H1 (cell line): ENCODE data around the gene C1orf21. TPM values are rescaled to one million over a fixed set of nuclear protein-coding genes. Genes with fewer than 3 reads are reported as not detected.

ENCODE experiments used
- CTCF ChIA-PET: fragments of 300-600 bp; sonication (Branson Sonifier 250); formaldehyde crosslinking; loops from one replicate; lab custom pipeline; 2021; ENCODE audit not compliant: partially characterized antibody; lab: Charles Lee
- POLR2A ChIA-PET: fragments of 300-600 bp; sonication (Branson Sonifier 250); formaldehyde crosslinking; loops from one replicate; lab custom pipeline; 2021; ENCODE audit warnings: inconsistent platforms; ENCODE audit not compliant: partially characterized antibody; lab: Charles Lee
- DNase-seq, 2 experiments: peaks; one replicate each; pipeline versions ENCODE4 v3.0.0 to v3.0.0-alpha.2; 2010 to 2022; ENCODE audit warnings: low spot score in 2 of 2, low read depth in 1 of 2, mixed read lengths in 1 of 2
- FAIRE-seq: peaks from 2 replicates; lab custom pipeline; 2011; peaks lifted over from hg19 to GRCh38; lab: Jason Lieb, UNC
- H2AFZ ChIP-seq: 2 replicates; pipeline ENCODE4 v1.8.1; 2012; ENCODE audit warnings: low read length, inconsistent platforms
- H2AK5ac ChIP-seq: 2 replicates; pipeline ENCODE4 v1.6.1; 2013; ENCODE audit warnings: low read depth, low read length
- H2BK120ac ChIP-seq: replicated peaks from 2 replicates; pipeline ENCODE3; 2013; ENCODE audit warnings: low read depth, low read length, inconsistent platforms
- H2BK12ac ChIP-seq: 2 replicates; pipeline ENCODE4 v1.6.1; 2013; ENCODE audit warnings: low read depth, low read length
- H2BK15ac ChIP-seq: 2 replicates; pipeline ENCODE4 v1.6.1; 2013; ENCODE audit warnings: low read length
- H2BK20ac ChIP-seq: 2 replicates; pipeline ENCODE4 v1.6.1; 2013; ENCODE audit warnings: low read length
- H2BK5ac ChIP-seq: 2 replicates; pipeline ENCODE4 v1.6.1; 2013; ENCODE audit warnings: low read depth, low read length
- H3K14ac ChIP-seq: 2 replicates; pipeline ENCODE4 v1.6.1; 2013; ENCODE audit warnings: inconsistent platforms; ENCODE audit not compliant: insufficient read length
- H3K18ac ChIP-seq: 2 replicates; pipeline ENCODE4 v1.6.1; 2013; ENCODE audit warnings: low read length; ENCODE audit errors: extremely low read depth
- H3K23ac ChIP-seq: 2 replicates; pipeline ENCODE4 v1.6.1; 2013; ENCODE audit warnings: inconsistent platforms; ENCODE audit not compliant: insufficient read length
- H3K23me2 ChIP-seq: 2 replicates; pipeline ENCODE4 v1.6.1; 2013; ENCODE audit warnings: low read depth, low read length
- H3K27ac ChIP-seq: 2 replicates; pipeline ENCODE4 v1.6.1; 2011; ENCODE audit warnings: low read depth, low read length, inconsistent platforms
- H3K27me3 ChIP-seq, 4 experiments: replicated peaks in 1 of 4; 1 replicate in 1 of 4; 2 replicates in 3 of 4; pipeline versions ENCODE4 v1.6.1 to v1.8.1; 2011 to 2013; ENCODE audit warnings: low read length in 3 of 4, mild to moderate bottlenecking in 3 of 4, inconsistent platforms in 2 of 4, mixed read lengths in 2 of 4, moderate library complexity in 1 of 4; ENCODE audit not compliant: control insufficient read depth in 3 of 4, insufficient read depth in 3 of 4; ENCODE audit errors: extremely low read depth in 1 of 4
- H3K36me3 ChIP-seq, 4 experiments: 2 replicates each; pipeline versions ENCODE4 v1.6.1 to v1.8.1; 2011 to 2013; ENCODE audit warnings: mild to moderate bottlenecking in 4 of 4, low read length in 3 of 4, moderate library complexity in 2 of 4, control low read depth in 1 of 4, inconsistent platforms in 1 of 4; ENCODE audit not compliant: insufficient read depth in 4 of 4, control insufficient read depth in 2 of 4
- H3K4ac ChIP-seq: replicated peaks from 2 replicates; pipeline ENCODE3; 2013; ENCODE audit warnings: low read length, low read depth, mixed read lengths, inconsistent platforms; ENCODE audit not compliant: insufficient read length
- H3K4me1 ChIP-seq, 4 experiments: replicated peaks in 1 of 4; 1 replicate in 1 of 4; 2 replicates in 3 of 4; pipeline versions ENCODE4 v1.6.1 to v1.8.1; 2011 to 2013; ENCODE audit warnings: low read length in 3 of 4, inconsistent platforms in 2 of 4, mixed read lengths in 1 of 4; ENCODE audit not compliant: insufficient read depth in 4 of 4, control insufficient read depth in 3 of 4
- H3K4me2 ChIP-seq, 2 experiments: 2 replicates each; pipeline versions ENCODE4 v1.6.1 to v1.8.1; 2011 to 2013; ENCODE audit warnings: low read depth in 2 of 2, low read length in 2 of 2, control low read depth in 1 of 2, inconsistent platforms in 1 of 2, mild to moderate bottlenecking in 1 of 2; ENCODE audit not compliant: insufficient read depth in 1 of 2
- H3K4me3 ChIP-seq, 4 experiments: fragments of 200-600, 300-600 bp in 1 of 4; sonication (generic), shearing (Covaris generic), sonication (Bioruptor Twin) in 1 of 4; 2 replicates each; pipeline versions ENCODE4 v1.5.1 to v1.8.1; 2011 to 2016; ENCODE audit warnings: low read length in 4 of 4, low read depth in 3 of 4, control low read depth in 2 of 4, inconsistent platforms in 2 of 4, mild to moderate bottlenecking in 2 of 4, mixed read lengths in 1 of 4, moderate library complexity in 1 of 4; ENCODE audit not compliant: insufficient read depth in 2 of 4; ENCODE audit errors: extremely low read depth in 1 of 4
- H3K56ac ChIP-seq: replicated peaks from 2 replicates; pipeline ENCODE3; 2013; ENCODE audit warnings: low read depth, mild to moderate bottlenecking, mixed read lengths, low read length, inconsistent platforms; ENCODE audit not compliant: insufficient read length
- H3K79me1 ChIP-seq: 2 replicates; pipeline ENCODE4 v1.6.1; 2013; ENCODE audit warnings: low read depth, low read length, control low read depth
- H3K79me2 ChIP-seq, 2 experiments: 2 replicates each; pipeline versions ENCODE4 v1.6.1 to v1.8.1; 2012 to 2013; ENCODE audit warnings: low read length in 2 of 2, mild to moderate bottlenecking in 2 of 2, inconsistent platforms in 1 of 2; ENCODE audit not compliant: insufficient read depth in 2 of 2, control insufficient read depth in 1 of 2
- H3K9ac ChIP-seq, 4 experiments: replicated peaks in 1 of 4; 1 replicate in 1 of 4; 2 replicates in 3 of 4; pipeline versions ENCODE4 v1.6.1 to v1.8.1; 2011 to 2013; ENCODE audit warnings: low read depth in 3 of 4, low read length in 3 of 4, control low read depth in 2 of 4, mild to moderate bottlenecking in 2 of 4, moderate library complexity in 2 of 4, inconsistent platforms in 1 of 4; ENCODE audit errors: extremely low read depth in 1 of 4
- H3K9me3 ChIP-seq, 2 experiments: 2 replicates each; pipeline versions ENCODE4 v1.6.1 to v1.8.1; 2012 to 2013; ENCODE audit warnings: mild to moderate bottlenecking in 2 of 2, moderate library complexity in 2 of 2, control low read depth in 1 of 2, inconsistent platforms in 1 of 2, low read depth in 1 of 2, low read length in 1 of 2, mixed read lengths in 1 of 2; ENCODE audit not compliant: insufficient read depth in 2 of 2
- H4K20me1 ChIP-seq, 2 experiments: replicated peaks in 1 of 2; 2 replicates each; pipeline versions ENCODE3 to v1.8.1; 2011 to 2013; ENCODE audit warnings: inconsistent platforms in 2 of 2, low read length in 2 of 2, mild to moderate bottlenecking in 1 of 2; ENCODE audit not compliant: insufficient read depth in 2 of 2, control insufficient read depth in 1 of 2
- H4K5ac ChIP-seq: 2 replicates; pipeline ENCODE4 v1.6.1; 2013; ENCODE audit warnings: low read length, low read depth, mixed read lengths, inconsistent platforms; ENCODE audit not compliant: insufficient read length
- H4K8ac ChIP-seq: 2 replicates; pipeline ENCODE4 v1.8.0; 2013; ENCODE audit warnings: mild to moderate bottlenecking, moderate library complexity, low read length, inconsistent platforms; ENCODE audit not compliant: insufficient read depth; ENCODE audit errors: extremely low read depth
- H4K91ac ChIP-seq: replicated peaks from 2 replicates; pipeline ENCODE3; 2013; ENCODE audit warnings: low read length, mixed read lengths, inconsistent platforms; ENCODE audit not compliant: insufficient read length
- E2F6 ChIP-seq: IDR thresholded peaks from 2 replicates; pipeline ENCODE4 v1.6.1; 2012; ENCODE audit warnings: inconsistent platforms
- SP4 ChIP-seq: IDR thresholded peaks from 2 replicates; pipeline ENCODE4 v1.6.1; 2012; ENCODE audit warnings: low read length, inconsistent platforms
- ZNF274 ChIP-seq: IDR thresholded peaks from 2 replicates; pipeline ENCODE4 v1.7.0; 2012; ENCODE audit warnings: low read length, borderline replicate concordance; ENCODE audit errors: extremely low read depth
- WGBS, 2 experiments: shearing (Covaris generic) in 1 of 2; methylation state at CpG; one replicate each; pipeline versions ENCODE4 v1.1.6 to v1.1.7; 2013 to 2015; ENCODE audit warnings: low lambda C conversion rate in 2 of 2, mixed read lengths in 2 of 2, inconsistent platforms in 1 of 2, low coverage in 1 of 2, missing lambda C conversion rate in 1 of 2; ENCODE audit not compliant: insufficient replicate concordance in 2 of 2, insufficient coverage in 1 of 2, insufficient read length in 1 of 2; ENCODE audit errors: extremely low coverage in 1 of 2, missing lambda C conversion rate in 1 of 2; 5-methylcytosine and 5-hydroxymethylcytosine counted together
- polyA plus RNA-seq, 7 experiments: library from polyadenylated mRNA; depleted of rRNA in 3 of 7; stranded (reverse) in 5 of 7; unstranded in 2 of 7; fragments of >200 nt in 5 of 7; fragments of 200-250 nt in 2 of 7; gene quantifications; 1 replicate in 5 of 7; 2 replicates in 1 of 7; 4 replicates in 1 of 7; pipeline versions ENCODE4 v1.2.1 to v1.2.3, GENCODE V29; 2011 to 2013; ENCODE audit warnings: missing spikeins in 2 of 7, mixed read lengths in 2 of 7
- total RNA-seq: library from RNA; stranded (reverse); fragmentation: NEBNext Ultra II Directional; extraction: Animal tissue kit (Norgen Biotek cat#: 25700); gene quantifications from 2 replicates; pipeline ENCODE4 v1.2.1, GENCODE V29; 2021

Gene C1orf21
- total and polyA plus RNA-seq, 2 of the 8 experiments (the other 6 are each of a cell fraction or from before 2014, with no cell fraction given), result 16.6 to 51.0 TPM

DNA sequence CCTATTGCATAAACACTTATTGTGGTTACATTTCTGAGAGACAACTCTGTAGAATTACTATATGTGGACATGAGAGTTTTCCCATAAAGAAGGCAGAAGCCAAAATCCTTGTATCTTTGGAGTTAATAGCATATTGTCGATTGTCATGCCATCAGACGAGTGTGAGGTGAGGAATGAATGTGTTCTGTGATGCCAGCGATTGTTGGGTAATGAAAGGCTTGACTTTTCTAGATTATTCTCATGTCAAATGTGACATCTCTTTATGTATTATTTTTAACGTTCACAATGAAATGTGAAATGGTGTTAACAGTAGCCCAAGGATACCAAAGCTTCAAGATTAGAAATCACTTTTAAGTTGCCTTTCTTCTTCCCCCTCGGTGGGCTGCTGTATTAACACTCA lies 84.9 kb downstream of the C1orf21 start:
- no peaks in the 10 kb centered on the region for H3K9me3 ChIP-seq
- H4K8ac ChIP-seq, result no peak overlapping the region
- no peak overlapping the region for H3K56ac ChIP-seq
- CTCF ChIA-PET, result interaction anchor here (0.7 to 1.4 kb wide), 4 partner anchors 15 to 396 kb away, joined by 3 to 4 read pairs (median 4); no protein-coding TSS in a partner anchor
- H3K4me3 ChIP-seq, result no peak overlapping the region
- no peak overlapping the region for H3K18ac ChIP-seq
- H3K79me1 ChIP-seq, result no peaks in the 10 kb centered on the region
- H4K20me1 ChIP-seq, result peaks cover 0 to 2% of the 10 kb centered on the region in 2 experiments
- no peak overlapping the region for H2AK5ac ChIP-seq
- H2BK120ac ChIP-seq, result no peak overlapping the region
- no peak overlapping the region for H2AFZ ChIP-seq
- POLR2A ChIA-PET, result no interaction called here
- H3K4ac ChIP-seq, result no peak overlapping the region
- H3K14ac ChIP-seq, result no peak overlapping the region
- H2BK15ac ChIP-seq, result no peak overlapping the region
- no peak overlapping the region for H3K9ac ChIP-seq
- H3K27me3 ChIP-seq, result peaks cover 0 to 2% (median 0%) of the 10 kb centered on the region in 4 experiments; a peak in 1 of 7 replicates
- H3K36me3 ChIP-seq, result no peaks in the 10 kb centered on the region
- TF ChIP-seq SP4 (no peak), E2F6 (no peak), ZNF274 (no peak)
- no peak overlapping the region for H2BK5ac ChIP-seq
- no peaks in the 10 kb centered on the region; a peak in 3 of 7 replicates for H3K4me1 ChIP-seq
- no peak for DNase-seq
- no peak overlapping the region for H3K27ac ChIP-seq
- peaks cover 5 to 77% of the 10 kb centered on the region in 2 experiments; a peak in 3 of 4 replicates for H3K79me2 ChIP-seq
- FAIRE-seq, result no peak
- no peak overlapping the region for H4K5ac ChIP-seq
- H4K91ac ChIP-seq, result no peak overlapping the region
- WGBS, 2 experiments, result 87% methylated on average over 5 of the region's 5 CpGs; no CpG with 5 or more reads in 1 of the 2 experiments
- H3K23me2 ChIP-seq, result no peaks in the 10 kb centered on the region; the same call in 1 of the 2 replicates
- H3K23ac ChIP-seq, result no peak overlapping the region
- no peak overlapping the region for H3K4me2 ChIP-seq
- H2BK20ac ChIP-seq, result no peak overlapping the region
- H2BK12ac ChIP-seq, result no peak overlapping the region
